Upper lobe of left lung (tissue), 4 donors: Measurements from ENCODE around the gene MAFF.
A peak's percentile ranks its signal among the peaks of the same experiment; 100 is the strongest.

Source experiments
- CTCF ChIP-seq, 6 experiments: fragments of 450-650 bp in 4 of 6; fragments of 200-600 bp in 2 of 6; sonication (generic) in 2 of 6; IDR thresholded peaks; one replicate each; pipeline ENCODE4 v1.5.1; 2016 to 2019; ENCODE audit warnings: antibody characterized with exemption in 6 of 6
- POLR2AphosphoS5 ChIP-seq, 2 donors: sonication (generic); formaldehyde crosslinking; IDR thresholded peaks; one replicate each; pipeline ENCODE4 v1.5.1; 2017; ENCODE audit warnings: antibody characterized with exemption in 2 of 2

- TF ChIP-seq POLR2AphosphoS5 (IDR thresholded peaks at IDR 0.05) (peak; percentile 88 to 93), CTCF (IDR thresholded peaks at IDR 0.05) (no peak)
Observed at GRCh38 chr22:38176170-38176741, 25.5 kb upstream of the MAFF start.
